Endothelial cell (in vitro differentiated cells): ENCODE measurements around the gene BCL7A. TPM values are rescaled to one million over a fixed set of nuclear protein-coding genes. Genes with fewer than 3 reads are reported as not detected.
A peak's percentile ranks its signal among the peaks of the same experiment; 100 is the strongest.

Source experiments
- DNase-seq: peaks from one replicate; pipeline ENCODE4 v3.0.0; 2021; ENCODE audit warnings: low spot score
- H3K27ac Mint-ChIP-seq: one replicate; pipeline ENCODE4 v1.8.0; 2021; ENCODE audit warnings: mixed read lengths, inconsistent platforms; ENCODE audit not compliant: unreplicated experiment
- H3K27me3 Mint-ChIP-seq: one replicate; pipeline ENCODE4 v1.8.0; 2021; ENCODE audit warnings: mild to moderate bottlenecking, moderate library complexity, mixed read lengths, inconsistent platforms; ENCODE audit not compliant: unreplicated experiment
- H3K36me3 Mint-ChIP-seq: one replicate; pipeline ENCODE4 v1.8.0; 2021; ENCODE audit warnings: mild to moderate bottlenecking, low read depth, mixed read lengths, inconsistent platforms; ENCODE audit not compliant: unreplicated experiment
- H3K4me1 Mint-ChIP-seq: one replicate; pipeline ENCODE4 v1.8.0; 2021; ENCODE audit warnings: mild to moderate bottlenecking, mixed read lengths, inconsistent platforms; ENCODE audit not compliant: unreplicated experiment
- H3K4me3 Mint-ChIP-seq: one replicate; pipeline ENCODE4 v1.8.0; 2021; ENCODE audit warnings: mild to moderate bottlenecking, mixed read lengths, inconsistent platforms; ENCODE audit not compliant: unreplicated experiment
- H3K9me3 Mint-ChIP-seq: one replicate; pipeline ENCODE4 v1.8.0; 2021; ENCODE audit warnings: mixed read lengths, inconsistent platforms; ENCODE audit not compliant: unreplicated experiment
- total RNA-seq: library from RNA; stranded (reverse); fragmentation: NEBNext Ultra II Directional; extraction: Animal tissue kit (Norgen Biotek cat#: 25700); gene quantifications from one replicate; pipeline ENCODE4 v1.2.1, GENCODE V29; 2021; ENCODE audit not compliant: unreplicated experiment
- TF ChIP-seq, protein P1 (sequence below): fragments of 200-600 bp; sonication (generic); IDR thresholded peaks from one replicate; pipeline ENCODE4 v1.5.0; 2021; ENCODE audit warnings: antibody characterized with exemption; ENCODE audit not compliant: unreplicated experiment

The BCL7A gene
- total RNA-seq, 1 donor from 2014 or later = 6.2 TPM

DNA sequence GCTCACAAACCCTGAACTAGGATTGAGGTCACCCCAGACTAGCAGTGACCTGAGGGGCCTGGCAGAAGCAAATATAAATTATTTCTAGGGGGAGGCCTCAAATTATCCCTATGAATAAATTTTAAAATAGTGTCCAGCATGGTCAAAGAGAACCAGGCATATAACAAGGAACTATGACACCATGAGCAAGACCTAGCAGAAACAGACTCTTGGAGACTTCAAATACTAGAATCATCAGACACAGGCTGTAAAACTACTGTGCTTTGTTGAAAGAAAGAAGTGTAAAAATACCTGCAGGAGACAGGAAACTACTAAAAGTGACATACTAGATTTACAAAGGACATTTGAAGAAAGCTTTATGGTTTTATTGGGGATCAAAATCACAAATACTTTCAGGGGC lies 3.2 kb upstream of the BCL7A start:
- no peak for DNase-seq
- TF ChIP-seq, protein P1, sequence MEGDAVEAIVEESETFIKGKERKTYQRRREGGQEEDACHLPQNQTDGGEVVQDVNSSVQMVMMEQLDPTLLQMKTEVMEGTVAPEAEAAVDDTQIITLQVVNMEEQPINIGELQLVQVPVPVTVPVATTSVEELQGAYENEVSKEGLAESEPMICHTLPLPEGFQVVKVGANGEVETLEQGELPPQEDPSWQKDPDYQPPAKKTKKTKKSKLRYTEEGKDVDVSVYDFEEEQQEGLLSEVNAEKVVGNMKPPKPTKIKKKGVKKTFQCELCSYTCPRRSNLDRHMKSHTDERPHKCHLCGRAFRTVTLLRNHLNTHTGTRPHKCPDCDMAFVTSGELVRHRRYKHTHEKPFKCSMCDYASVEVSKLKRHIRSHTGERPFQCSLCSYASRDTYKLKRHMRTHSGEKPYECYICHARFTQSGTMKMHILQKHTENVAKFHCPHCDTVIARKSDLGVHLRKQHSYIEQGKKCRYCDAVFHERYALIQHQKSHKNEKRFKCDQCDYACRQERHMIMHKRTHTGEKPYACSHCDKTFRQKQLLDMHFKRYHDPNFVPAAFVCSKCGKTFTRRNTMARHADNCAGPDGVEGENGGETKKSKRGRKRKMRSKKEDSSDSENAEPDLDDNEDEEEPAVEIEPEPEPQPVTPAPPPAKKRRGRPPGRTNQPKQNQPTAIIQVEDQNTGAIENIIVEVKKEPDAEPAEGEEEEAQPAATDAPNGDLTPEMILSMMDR = no peak
- peaks cover 9% of the 10 kb centered on the region for H3K4me1 Mint-ChIP-seq
- H3K36me3 Mint-ChIP-seq = peaks cover 6% of the 10 kb centered on the region
- H3K9me3 Mint-ChIP-seq = no peaks in the 10 kb centered on the region
- H3K27me3 Mint-ChIP-seq = peaks cover 18% of the 10 kb centered on the region
- H3K4me3 Mint-ChIP-seq = no peak overlapping the region
- H3K27ac Mint-ChIP-seq = no peak overlapping the region

DNA sequence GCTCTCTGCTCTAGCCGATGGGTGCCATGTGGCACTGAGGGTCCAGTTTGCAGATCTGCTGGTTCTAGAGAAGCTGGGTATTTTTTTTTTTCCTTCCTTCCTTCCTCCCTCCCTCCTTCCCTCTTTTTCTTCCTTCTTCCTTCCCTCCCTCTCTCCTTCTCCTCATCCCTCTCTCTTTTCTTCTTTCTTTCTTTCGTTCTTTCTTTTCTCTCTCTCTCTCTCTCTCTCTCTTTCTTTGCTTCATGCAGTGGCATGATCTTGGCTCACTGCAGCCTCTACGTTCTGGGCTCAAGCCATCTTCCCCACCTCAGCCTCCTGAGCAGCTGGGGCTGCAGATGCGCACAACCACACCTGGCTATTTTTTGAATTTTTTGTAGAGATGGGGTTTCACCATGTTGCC lies 2.7 kb upstream of the BCL7A start:
- Mint-ChIP-seq H3K4me3 (no peak overlapping the region), H3K36me3 (peaks cover 6% of the 10 kb centered on the region), H3K27ac (no peak overlapping the region), H3K4me1 (peaks cover 9% of the 10 kb centered on the region), H3K9me3 (no peaks in the 10 kb centered on the region), H3K27me3 (peaks cover 18% of the 10 kb centered on the region)
- TF ChIP-seq, protein P1 = no peak
- no peak for DNase-seq

GRCh38 chr12:122020795-122021192 lies 890 bp upstream of the BCL7A start:
- Mint-ChIP-seq H3K9me3 (no peaks in the 10 kb centered on the region), H3K4me3 (peak overlapping the region; percentile 93), H3K27me3 (peaks cover 18% of the 10 kb centered on the region), H3K36me3 (peaks cover 6% of the 10 kb centered on the region), H3K27ac (peak overlapping the region; percentile 24), H3K4me1 (peaks cover 9% of the 10 kb centered on the region)
- no peak for DNase-seq
- TF ChIP-seq, protein P1 = no peak

GRCh38 chr12:122021193-122021821 lies 377 bp upstream of the BCL7A start:
- H3K36me3 Mint-ChIP-seq = peaks cover 6% of the 10 kb centered on the region
- DNase-seq = peak; percentile 17
- peaks cover 18% of the 10 kb centered on the region for H3K27me3 Mint-ChIP-seq
- H3K27ac Mint-ChIP-seq = peak overlapping the region; percentile 24
- peak overlapping the region; percentile 97 for H3K4me3 Mint-ChIP-seq
- TF ChIP-seq, protein P1 = no peak
- H3K9me3 Mint-ChIP-seq = no peaks in the 10 kb centered on the region
- peaks cover 9% of the 10 kb centered on the region for H3K4me1 Mint-ChIP-seq
